GM12878 (cell line): ENCODE data around the gene CEND1. TPM values are rescaled to one million over a fixed set of nuclear protein-coding genes. Genes with fewer than 3 reads are reported as not detected.

Experiments
- BCL11A ChIP-seq: IDR thresholded peaks from 2 replicates; pipeline ENCODE4 v1.6.1; 2011; ENCODE audit warnings: low read depth, low read length
- E2F8 ChIP-seq: fragments of 450-650 bp; IDR thresholded peaks from 2 replicates; pipeline ENCODE4 v1.6.1; 2018; ENCODE audit warnings: mild to moderate bottlenecking, low read depth, moderate library complexity; ENCODE audit not compliant: partially characterized antibody
- MLLT1 ChIP-seq: fragments of 450-650 bp; IDR thresholded peaks from 2 replicates; pipeline ENCODE4 v1.6.1; 2016; ENCODE audit warnings: mild to moderate bottlenecking
- NR2C2 ChIP-seq: IDR thresholded peaks from 2 replicates; pipeline ENCODE4 v1.6.1; 2011; ENCODE audit warnings: borderline replicate concordance, low read depth; ENCODE audit not compliant: control insufficient read depth, insufficient read length
- STAT3 ChIP-seq: IDR thresholded peaks from 2 replicates; pipeline ENCODE4 v1.6.1; 2011; ENCODE audit warnings: low read depth, low read length, improper control_type of control experiment
- USF2 ChIP-seq: IDR thresholded peaks from 2 replicates; pipeline ENCODE4 v1.6.1; 2011; ENCODE audit warnings: low read depth, low read length, improper control_type of control experiment, borderline replicate concordance
- YBX1 ChIP-seq: fragments of 450-650 bp; IDR thresholded peaks from 2 replicates; pipeline ENCODE4 v1.6.1; 2016; ENCODE audit warnings: antibody characterized with exemption
- ZBTB4 ChIP-seq: fragments of 450-650 bp; formaldehyde crosslinking; IDR thresholded peaks from 2 replicates; pipeline ENCODE4 v1.4.0; 2022; ENCODE audit warnings: mild to moderate bottlenecking, moderate library complexity
- ZSCAN29 ChIP-seq: fragments of 450-650 bp; IDR thresholded peaks from 2 replicates; pipeline ENCODE4 v1.6.1; 2017; ENCODE audit warnings: mild to moderate bottlenecking, moderate library complexity
- polyA plus RNA-seq, 11 experiments: library from polyadenylated mRNA; depleted of rRNA in 4 of 11; unstranded in 6 of 11; stranded (reverse) in 5 of 11; fragments of >200 nt; fragmentation: Nextera tagmentation in 4 of 11; fragmentation: Illumina TruSeq in 1 of 11; extraction: Ambion mirVana in 4 of 11; extraction: Trizol in 1 of 11; gene quantifications; 1 replicate in 1 of 11; 2 replicates in 10 of 11; pipeline versions ENCODE4 v1.2.1 to v1.2.3, GENCODE V29; 2011 to 2016; ENCODE audit warnings: inconsistent platforms in 2 of 11, missing spikeins in 2 of 11, low read depth in 1 of 11
- total RNA-seq, 4 experiments: library from RNA; depleted of rRNA in 3 of 4; stranded (reverse); fragments of >200 nt in 3 of 4; fragmentation: Illumina TruSeq in 1 of 4; extraction: Trizol in 1 of 4; gene quantifications; 2 replicates each; pipeline versions ENCODE4 v1.2.1 to v1.2.3, GENCODE V29; 2013 to 2021

CEND1 gene
- total and polyA plus RNA-seq, 10 of the 15 experiments (the other 5 are each of a cell fraction or from before 2014, with no cell fraction given), result 0.31 to 13.6 (median 7.2) TPM; not detected in 1

- no peak for TF ChIP-seq E2F8
- no peak for TF ChIP-seq ZBTB4 (CRISPR knock-in tag)
- no peak for TF ChIP-seq YBX1
- no peak for TF ChIP-seq BCL11A
- TF ChIP-seq ZSCAN29, result no peak
- no peak for TF ChIP-seq NR2C2
- no peak for TF ChIP-seq MLLT1
- TF ChIP-seq STAT3, result no peak
- no peak for TF ChIP-seq USF2
These were observed 24.1 kb downstream of the CEND1 start (continued) for GRCh38 chr11:765802-766091.
